ENCODE data around the gene COQ3.

DNA sequence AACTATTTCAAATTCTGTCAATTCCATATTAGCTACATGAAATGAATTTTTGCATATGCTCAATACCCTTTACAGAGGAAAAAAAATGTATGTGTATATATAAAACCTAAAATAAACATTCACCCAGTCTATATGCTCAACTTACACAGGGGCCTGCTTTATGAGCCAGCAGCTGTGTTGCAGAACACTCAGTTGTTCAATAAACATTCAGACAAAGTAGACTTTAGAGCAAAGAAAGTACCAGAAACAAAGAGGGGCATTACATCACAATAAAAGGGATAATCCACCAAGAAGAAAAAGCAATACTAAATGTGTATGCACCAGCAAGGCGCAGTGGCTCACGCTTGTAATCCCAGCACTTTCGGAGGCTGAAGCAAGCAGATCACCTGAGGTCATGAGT lies 9.5 kb downstream of the COQ3 start:
- TF ChIP-seq CTCF (IDR thresholded peaks at IDR 0.05; ENCODE audit: insufficient read depth, low read depth, low read length), result no peak
- no peak for TF ChIP-seq EZH2 (IDR thresholded peaks at IDR 0.05; ENCODE audit: insufficient read depth, low read length)

All from astrocyte (in vitro differentiated cells and primary cell).